HG03196 (cell line): Measurements from ENCODE around the gene FKBP6.
"Not testable (repeated sequence)": the region's sequence is repeated elsewhere in the genome, so short reads cannot be mapped to it uniquely, and the experiment has no call there.

Source experiments
- ATAC-seq: cut with Tn5 transposase; IDR thresholded peaks from one replicate; pipeline ENCODE4 v1.9.1; 2021; ENCODE audit not compliant: unreplicated experiment

Gene FKBP6

DNA sequence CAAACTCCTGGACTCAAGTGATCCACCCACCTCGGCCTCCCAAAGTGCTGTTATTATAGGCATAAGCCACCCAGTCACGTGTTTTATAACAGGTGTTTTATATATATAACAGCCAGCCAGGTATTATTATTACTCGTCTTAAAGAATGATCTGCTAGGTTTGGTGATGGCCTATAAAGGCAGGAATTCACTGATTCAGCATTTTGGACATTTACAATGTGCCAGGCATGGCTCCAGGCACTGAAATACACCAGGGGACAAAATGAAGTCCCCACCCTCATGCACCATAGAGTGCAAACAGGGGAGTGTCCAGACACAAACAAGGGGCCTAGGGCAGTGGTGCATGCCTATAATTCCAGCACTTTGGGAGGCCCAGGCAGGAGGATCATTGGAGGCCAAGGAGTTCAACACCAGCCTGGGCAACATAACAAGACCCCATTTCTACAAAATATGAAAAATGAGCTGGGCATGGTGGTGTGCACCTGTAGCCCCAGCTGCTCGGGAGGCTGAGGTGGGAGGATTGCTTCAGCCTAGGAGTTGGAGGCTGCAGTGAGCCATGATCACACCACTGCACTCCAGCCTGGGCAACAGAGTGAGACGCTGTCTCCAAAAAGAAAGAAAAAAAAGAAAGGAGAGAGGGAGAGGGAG lies 4.4 kb upstream of the FKBP6 start:
- not testable (repeated sequence) for ATAC-seq

DNA sequence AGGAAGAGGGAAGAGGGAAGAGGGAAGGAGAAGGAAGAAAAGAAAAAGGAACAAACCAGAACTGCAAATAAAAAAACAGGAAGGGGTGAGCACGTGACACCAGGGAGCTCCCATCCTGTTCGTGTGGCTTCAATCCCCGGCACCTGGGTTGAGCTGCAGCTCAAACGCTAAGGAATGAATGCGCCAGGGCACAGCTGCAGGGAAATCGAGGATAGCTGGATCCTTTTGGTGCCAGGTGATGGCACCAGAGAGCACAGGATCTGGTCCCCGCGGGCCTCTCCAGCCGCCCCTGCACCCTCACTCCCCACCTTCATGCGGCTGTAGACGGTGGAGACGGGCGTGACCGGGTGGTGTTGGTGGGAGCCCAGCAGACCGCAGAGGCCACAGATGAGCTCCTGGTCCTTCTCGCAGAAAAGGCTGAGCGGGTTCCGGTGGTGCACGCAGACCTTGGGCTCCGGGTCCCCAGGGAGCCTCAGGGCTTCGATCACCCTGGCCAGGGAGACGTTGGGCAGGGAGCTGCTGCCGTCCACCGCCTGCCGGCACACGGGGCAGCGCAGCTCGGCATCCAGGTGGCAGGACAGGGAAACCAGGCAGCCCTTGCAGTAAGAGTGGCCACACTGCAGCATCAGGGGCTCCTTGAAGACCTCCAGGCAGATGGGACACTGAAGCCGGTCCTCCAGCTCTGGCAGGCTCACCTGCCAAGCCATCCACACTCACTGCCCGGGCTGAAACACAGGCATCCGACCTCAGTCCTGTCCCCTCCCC lies 3.7 kb upstream of the FKBP6 start:
- peak; percentile 69 for ATAC-seq

- not testable (repeated sequence) for ATAC-seq
These were observed 2.5 kb upstream of the FKBP6 start for GRCh38 chr7:73325424-73325823.

- ATAC-seq = not testable (repeated sequence)
These were observed 512 bp upstream of the FKBP6 start for GRCh38 chr7:73327449-73327848.

DNA sequence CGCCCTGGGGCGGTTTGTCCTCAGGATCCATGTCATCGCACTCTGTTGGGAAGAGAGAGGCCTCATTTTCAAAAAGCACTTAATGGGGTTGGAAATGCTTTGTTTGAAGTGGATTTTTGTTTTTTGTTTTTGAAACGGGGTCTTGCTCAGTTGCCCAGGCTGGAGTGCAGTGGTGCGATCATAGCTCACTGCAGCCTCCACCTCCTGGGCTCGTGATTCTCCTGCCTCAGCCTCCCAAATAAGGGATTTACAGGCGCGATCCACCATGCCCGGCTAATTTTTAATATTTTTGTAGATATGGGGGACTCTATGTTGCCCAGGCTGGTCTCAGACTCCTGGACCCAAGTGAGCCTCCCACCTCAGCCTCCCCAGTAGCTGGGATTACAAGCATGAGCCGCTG lies 735 bp downstream of the FKBP6 start:
- no peak for ATAC-seq

DNA sequence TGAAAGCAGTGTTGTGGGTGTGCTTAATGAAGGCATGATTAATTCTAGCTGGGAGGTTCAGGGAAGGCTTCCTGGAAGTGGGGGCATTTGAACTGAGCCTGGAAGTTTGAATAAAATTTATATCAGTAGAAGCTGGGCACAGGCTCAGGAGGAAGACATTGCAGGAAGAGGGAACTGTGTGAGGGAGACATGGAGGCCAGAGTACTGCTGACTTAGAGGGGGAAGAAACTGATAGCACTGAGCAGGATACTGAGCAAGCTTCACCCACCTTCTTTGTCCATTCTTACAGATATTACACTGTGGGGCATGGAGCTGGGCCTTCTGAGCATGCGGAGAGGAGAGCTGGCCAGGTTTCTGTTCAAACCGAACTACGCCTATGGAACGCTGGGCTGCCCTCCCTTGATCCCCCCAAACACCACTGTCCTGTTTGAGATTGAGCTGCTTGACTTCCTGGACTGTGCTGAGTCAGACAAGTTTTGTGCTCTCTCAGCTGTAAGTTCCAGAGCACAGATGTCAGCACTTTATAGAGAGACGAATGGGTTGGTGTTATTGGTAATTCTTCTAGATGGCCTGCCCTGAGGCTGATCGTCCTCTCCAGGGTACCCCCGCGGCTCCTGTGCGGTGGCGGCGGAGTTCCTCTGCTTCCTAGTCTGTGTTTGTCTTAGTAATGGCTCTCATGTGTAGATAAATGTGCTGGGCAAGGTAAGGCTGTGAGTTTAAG lies 2.1 kb downstream of the FKBP6 start:
- ATAC-seq = no peak

GRCh38 chr7:73330772-73331171 lies 2.8 kb downstream of the FKBP6 start:
- no peak for ATAC-seq

DNA sequence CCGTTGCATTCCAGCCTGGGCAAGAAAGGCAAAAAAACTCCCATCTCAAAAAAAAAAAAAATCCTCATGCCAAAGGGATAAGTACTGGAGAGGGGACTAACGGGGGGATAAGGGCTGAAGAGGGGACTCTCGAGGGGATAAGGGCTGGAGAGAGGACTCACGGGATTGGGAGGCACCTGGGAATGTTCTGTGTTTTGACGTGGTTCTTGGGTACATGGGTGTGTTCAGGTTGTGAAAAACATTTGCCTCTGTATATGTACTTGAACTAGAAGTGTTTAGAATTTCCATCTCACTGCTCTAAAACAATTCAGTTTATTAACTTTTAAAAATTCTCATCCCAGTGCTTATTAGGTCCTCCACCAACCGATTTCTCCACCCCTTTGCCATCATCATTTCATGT lies 4.5 kb downstream of the FKBP6 start:
- ATAC-seq = no peak

- no peak for ATAC-seq
These were observed 10.4 kb downstream of the FKBP6 start for GRCh38 chr7:73338321-73338720.

GRCh38 chr7:73340514-73340913 lies 12.6 kb downstream of the FKBP6 start:
- no peak for ATAC-seq

- no peak for ATAC-seq
These were observed 13.9 kb downstream of the FKBP6 start for GRCh38 chr7:73341877-73342276.

DNA sequence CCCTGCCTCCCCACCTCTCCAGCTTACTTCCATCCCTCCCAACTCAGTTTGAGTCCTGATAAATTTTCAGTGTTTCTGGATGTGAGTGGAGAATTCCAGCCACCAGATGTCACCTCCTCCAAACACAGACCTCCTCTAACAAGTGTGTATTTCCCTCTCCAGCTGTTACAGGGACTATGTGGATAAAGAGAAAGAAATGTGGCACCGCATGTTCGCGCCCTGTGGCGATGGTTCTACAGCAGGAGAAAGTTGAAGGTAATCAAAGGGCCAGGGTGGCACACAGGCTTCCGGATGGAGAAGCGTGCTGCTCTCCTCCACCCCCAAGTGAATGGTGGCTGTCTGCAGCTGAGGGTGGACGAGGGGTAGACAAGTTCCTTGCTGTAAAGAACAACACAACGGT lies 14.7 kb downstream of the FKBP6 start:
- ATAC-seq = no peak

GRCh38 chr7:73343671-73344380 lies 15.9 kb downstream of the FKBP6 start:
- no peak for ATAC-seq

GRCh38 chr7:73345538-73345937 lies 17.6 kb downstream of the FKBP6 start:
- ATAC-seq = no peak

DNA sequence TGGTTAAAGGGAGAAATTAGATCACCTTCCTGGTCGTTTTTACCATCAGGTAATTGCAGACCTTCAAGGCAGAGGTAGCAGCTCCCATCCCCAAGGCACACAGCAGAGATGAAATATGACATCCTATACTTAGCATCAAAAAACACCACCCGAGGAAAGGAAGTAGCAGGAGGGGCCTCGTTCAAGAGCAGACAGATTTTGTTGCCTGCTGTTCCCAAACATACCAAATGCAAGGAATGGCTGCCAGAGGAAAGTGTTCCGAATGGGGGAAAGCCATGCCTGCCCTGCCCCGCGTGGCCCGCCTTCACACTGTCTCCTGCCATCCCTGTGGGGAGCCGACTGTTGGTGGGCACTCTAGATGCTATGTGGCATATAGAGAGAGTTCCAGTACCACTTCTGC lies 18.0 kb downstream of the FKBP6 start:
- ATAC-seq = no peak

- no peak for ATAC-seq
These were observed 21.8 kb downstream of the FKBP6 start for GRCh38 chr7:73349763-73350162.

DNA sequence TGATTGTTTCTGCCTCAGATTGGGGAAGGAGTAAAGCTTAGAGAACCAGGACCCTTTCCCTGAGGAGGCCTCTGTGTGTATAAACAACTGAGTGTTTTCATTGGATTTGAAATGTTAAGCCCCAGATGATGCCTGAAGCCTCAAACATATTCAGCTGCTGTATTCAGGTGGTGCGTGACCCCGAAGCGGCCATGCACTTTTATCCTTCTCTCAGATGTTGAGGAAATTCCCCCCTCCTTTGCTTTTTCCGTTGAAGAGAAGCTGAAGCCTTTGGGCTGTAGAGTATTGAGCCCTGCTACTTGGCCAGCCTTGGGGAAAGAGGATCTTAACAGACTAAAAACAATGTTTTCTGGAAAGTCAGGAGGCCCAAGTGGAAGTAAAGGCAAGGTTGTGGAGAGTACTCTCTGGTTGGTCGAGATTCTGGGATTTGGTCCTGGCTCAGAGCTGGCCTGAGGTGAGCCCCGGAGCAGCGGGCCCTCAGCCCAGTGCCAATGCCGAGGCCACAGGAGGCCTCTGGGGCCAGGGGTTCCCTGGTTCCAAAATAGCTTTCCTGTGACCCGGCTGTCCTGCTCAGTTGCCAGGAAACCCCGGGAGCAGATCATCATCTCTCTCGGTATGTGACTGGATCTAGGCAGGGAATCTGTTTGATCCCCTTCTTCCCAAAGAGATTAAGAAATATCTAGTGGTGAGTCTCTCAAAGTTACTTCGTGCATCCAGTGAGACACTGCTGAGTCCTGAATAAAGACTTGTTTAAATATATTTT lies 22.5 kb downstream of the FKBP6 start:
- no peak for ATAC-seq

- ATAC-seq = no peak
These were observed 23.6 kb downstream of the FKBP6 start for GRCh38 chr7:73351447-73352167.

GRCh38 chr7:73352784-73353183 lies 24.8 kb downstream of the FKBP6 start:
- no peak for ATAC-seq

DNA sequence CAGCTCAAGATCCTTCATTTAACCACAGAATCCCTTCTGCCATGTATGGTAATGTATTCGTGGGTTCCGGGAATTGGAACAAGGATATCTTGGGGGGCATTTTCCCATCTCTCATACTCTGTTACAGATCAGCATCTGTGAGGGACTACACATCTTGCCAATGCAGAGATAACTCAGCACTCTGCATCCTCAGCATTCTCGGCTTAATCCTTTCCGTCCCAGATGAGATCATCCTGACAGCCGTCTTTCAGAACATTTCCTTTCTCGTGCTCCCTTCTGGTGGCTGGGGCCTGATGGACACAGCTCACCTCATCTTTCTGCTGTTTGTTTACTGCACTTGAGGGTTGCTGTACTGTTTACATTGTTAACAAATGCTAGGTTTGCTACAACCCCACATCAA lies 25.3 kb downstream of the FKBP6 start:
- ATAC-seq = no peak
